Esophagus muscularis mucosa (tissue), 4 donors: ENCODE data around the gene RNF222. TPM values are rescaled to one million over a fixed set of nuclear protein-coding genes. Genes with fewer than 3 reads are reported as not detected.

Experiments used
- DNase-seq: peaks from one replicate; pipeline ENCODE4 v3.0.0-alpha.2; 2017; ENCODE audit errors: extremely low spot score
- H3K27ac ChIP-seq, 4 donors: fragments of 200-600 bp; sonication (generic); replicated peaks in 1 of 4; 1 replicate in 3 of 4; 2 replicates in 1 of 4; pipeline ENCODE4 v1.5.1; 2016 to 2019; ENCODE audit warnings: mild to moderate bottlenecking in 1 of 4
- H3K27me3 ChIP-seq, 4 donors: fragments of 200-600 bp; sonication (generic); one replicate each; pipeline versions ENCODE4 v1.5.1 to v1.6.0; 2016 to 2019
- H3K36me3 ChIP-seq, 4 donors: fragments of 200-600 bp; sonication (generic); one replicate each; pipeline ENCODE4 v1.5.1; 2016 to 2019
- H3K4me1 ChIP-seq, 4 donors: fragments of 200-600 bp; sonication (generic); one replicate each; pipeline ENCODE4 v1.5.1; 2016 to 2019
- H3K4me3 ChIP-seq, 4 donors: fragments of 200-600 bp; sonication (generic); 1 replicate in 2 of 4; 2 replicates in 2 of 4; pipeline ENCODE4 v1.5.1; 2016 to 2019; ENCODE audit warnings: mild to moderate bottlenecking in 4 of 4, moderate library complexity in 1 of 4
- H3K9me3 ChIP-seq, 4 donors: fragments of 200-600 bp; sonication (generic); 1 replicate in 3 of 4; 2 replicates in 1 of 4; pipeline ENCODE4 v1.5.1; 2016 to 2019
- EP300 ChIP-seq: sonication (generic); formaldehyde crosslinking; IDR thresholded peaks from one replicate; pipeline ENCODE4 v1.6.1; 2017; ENCODE audit warnings: antibody characterized with exemption
- POLR2A ChIP-seq: fragments of 450-650 bp; IDR thresholded peaks from one replicate; pipeline ENCODE4 v1.6.1; 2017; ENCODE audit warnings: antibody characterized with exemption, moderate library complexity, mild to moderate bottlenecking, low read depth
- POLR2AphosphoS5 ChIP-seq, 2 donors: sonication (generic); formaldehyde crosslinking; IDR thresholded peaks; one replicate each; pipeline ENCODE4 v1.6.1; 2017; ENCODE audit warnings: antibody characterized with exemption in 2 of 2
- WGBS: methylation state at CpG from one replicate; pipeline ENCODE4 v1.1.5; 2018; 5-methylcytosine and 5-hydroxymethylcytosine counted together
- intact Hi-C: fragments of 100-400 bp; cut with DNase I; formaldehyde crosslinking; loops from one replicate; pipeline ENCODE4 v1.15.1; 2023
- total RNA-seq, 4 donors: library from RNA; depleted of rRNA; stranded (reverse); fragments of >200 nt; gene quantifications; one replicate each; pipeline versions ENCODE4 v1.1.0 to v1.2.1, GENCODE V29; 2016
- TF ChIP-seq, protein P1 (sequence below), 3 experiments: fragments of 200-600 bp in 2 of 3; fragments of 450-650 bp in 1 of 3; sonication (generic) in 2 of 3; IDR thresholded peaks; one replicate each; pipeline ENCODE4 v1.5.1; 2017 to 2019; ENCODE audit warnings: antibody characterized with exemption in 3 of 3, mild to moderate bottlenecking in 2 of 3, moderate library complexity in 1 of 3

RNF222 gene
- total RNA-seq, 4 donors from 2014 or later = 0.42 TPM; not detected in 3

DNA sequence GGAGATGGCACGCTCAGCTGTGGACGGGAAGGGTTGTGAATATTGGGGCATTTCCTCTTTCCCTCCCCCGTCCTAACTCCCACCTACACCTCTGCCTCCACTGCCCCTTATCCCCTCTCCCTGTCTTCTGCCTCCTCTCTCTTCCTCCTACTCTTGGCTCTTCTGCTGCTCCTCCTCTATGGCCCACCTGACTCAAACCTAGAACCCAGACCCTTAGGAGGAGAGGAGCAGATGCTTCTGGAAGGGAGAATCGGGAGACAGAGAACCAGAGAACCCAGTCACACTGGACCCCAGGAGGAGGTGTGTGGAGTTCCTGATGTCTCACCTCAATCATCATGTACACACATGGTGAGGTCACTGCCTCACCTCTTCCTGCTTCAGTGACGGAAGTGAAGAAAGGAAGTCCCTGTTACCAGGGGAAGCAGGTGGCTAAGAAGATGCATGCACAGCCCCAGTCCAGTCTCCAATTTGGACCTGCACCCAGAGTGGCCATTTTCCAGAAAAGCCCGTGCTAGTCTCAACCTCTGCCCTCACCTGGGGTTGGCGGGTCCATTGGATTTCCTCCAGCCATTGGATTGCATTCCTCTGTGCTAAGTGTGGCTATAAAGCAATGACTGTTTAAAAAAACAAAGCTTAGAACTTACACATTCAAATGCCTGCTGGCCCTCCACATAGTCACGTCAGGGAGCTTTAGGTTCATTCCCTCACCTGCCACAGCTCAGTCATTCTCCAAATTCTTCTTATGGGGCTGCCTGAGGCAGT, 4.0 kb downstream of the RNF222 start:
- peak in 1 of 2 donors; percentile 14 for TF ChIP-seq POLR2AphosphoS5 (IDR thresholded peaks at IDR 0.05)
- TF ChIP-seq POLR2A = no peak
- TF ChIP-seq, protein P1, sequence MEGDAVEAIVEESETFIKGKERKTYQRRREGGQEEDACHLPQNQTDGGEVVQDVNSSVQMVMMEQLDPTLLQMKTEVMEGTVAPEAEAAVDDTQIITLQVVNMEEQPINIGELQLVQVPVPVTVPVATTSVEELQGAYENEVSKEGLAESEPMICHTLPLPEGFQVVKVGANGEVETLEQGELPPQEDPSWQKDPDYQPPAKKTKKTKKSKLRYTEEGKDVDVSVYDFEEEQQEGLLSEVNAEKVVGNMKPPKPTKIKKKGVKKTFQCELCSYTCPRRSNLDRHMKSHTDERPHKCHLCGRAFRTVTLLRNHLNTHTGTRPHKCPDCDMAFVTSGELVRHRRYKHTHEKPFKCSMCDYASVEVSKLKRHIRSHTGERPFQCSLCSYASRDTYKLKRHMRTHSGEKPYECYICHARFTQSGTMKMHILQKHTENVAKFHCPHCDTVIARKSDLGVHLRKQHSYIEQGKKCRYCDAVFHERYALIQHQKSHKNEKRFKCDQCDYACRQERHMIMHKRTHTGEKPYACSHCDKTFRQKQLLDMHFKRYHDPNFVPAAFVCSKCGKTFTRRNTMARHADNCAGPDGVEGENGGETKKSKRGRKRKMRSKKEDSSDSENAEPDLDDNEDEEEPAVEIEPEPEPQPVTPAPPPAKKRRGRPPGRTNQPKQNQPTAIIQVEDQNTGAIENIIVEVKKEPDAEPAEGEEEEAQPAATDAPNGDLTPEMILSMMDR (IDR thresholded peaks at IDR 0.05) = no peak
- TF ChIP-seq EP300 = no peak
- peak; percentile 82 for DNase-seq
- Histone ChIP-seq H3K27me3 (peaks cover 0 to 64% (median 18%) of the 10 kb centered on the region in 4 donors), H3K36me3 (no peaks in the 10 kb centered on the region), H3K9me3 (no peaks in the 10 kb centered on the region), H3K4me1 (no peaks in the 10 kb centered on the region), H3K4me3 (no peak overlapping the region), H3K27ac (no peak overlapping the region)
- WGBS = 60% methylated on average over 5 of the region's 8 CpGs
- intact Hi-C loops = no loop called here

DNA sequence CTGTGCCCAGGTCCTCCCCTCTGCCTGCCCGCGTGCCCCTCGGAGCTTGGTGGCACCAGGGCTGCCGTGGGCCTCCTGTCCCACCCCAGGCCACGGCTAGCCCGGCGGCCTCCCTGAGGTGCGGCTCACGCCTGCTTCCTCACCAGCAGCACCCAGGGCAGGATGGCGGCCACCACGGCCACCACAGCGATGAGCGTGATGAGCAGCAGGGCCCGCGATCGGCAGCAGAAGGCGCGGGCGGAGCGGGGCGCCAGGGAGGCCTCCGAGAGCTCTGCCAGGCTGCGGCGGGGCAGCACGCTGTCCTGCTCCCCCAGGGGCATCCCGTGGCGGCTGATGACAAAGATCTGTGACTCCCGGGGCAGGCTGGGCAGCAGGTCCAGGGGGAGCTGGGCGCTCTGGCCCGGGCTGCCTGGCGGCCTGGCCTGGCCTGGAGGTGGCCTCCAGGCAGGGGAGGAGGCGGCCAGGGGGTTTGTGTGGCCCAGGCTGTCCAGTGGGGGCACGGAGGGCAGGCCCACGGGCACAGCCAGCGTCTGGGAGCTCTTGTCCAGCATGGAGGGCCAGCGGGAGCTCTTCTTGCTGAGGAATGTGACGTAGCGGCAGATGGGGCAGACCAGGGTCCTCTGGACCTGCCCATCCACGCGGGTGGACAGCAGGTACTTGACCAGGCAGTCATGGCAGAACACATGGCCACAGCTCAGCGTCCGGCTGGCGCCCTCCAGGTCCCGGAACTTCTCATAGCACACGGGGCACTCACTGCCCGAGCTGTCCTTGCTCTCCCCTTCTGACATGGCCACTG, 4.8 kb downstream of the RNF222 start:
- WGBS = 92% methylated on average over 8 of the region's 46 CpGs
- no peak overlapping the region for H3K27ac ChIP-seq
- intact Hi-C loops = no loop called here
- TF ChIP-seq, protein P1 (IDR thresholded peaks at IDR 0.05) = no peak
- TF ChIP-seq POLR2AphosphoS5 (IDR thresholded peaks at IDR 0.05) = no peak
- TF ChIP-seq POLR2A = no peak
- no peak for TF ChIP-seq EP300
- peaks cover 0 to 57% (median 18%) of the 10 kb centered on the region in 4 donors for H3K27me3 ChIP-seq
- no peaks in the 10 kb centered on the region for H3K36me3 ChIP-seq
- H3K4me3 ChIP-seq = no peak overlapping the region
- DNase-seq = no peak
- no peaks in the 10 kb centered on the region for H3K4me1 ChIP-seq
- no peaks in the 10 kb centered on the region for H3K9me3 ChIP-seq

DNA sequence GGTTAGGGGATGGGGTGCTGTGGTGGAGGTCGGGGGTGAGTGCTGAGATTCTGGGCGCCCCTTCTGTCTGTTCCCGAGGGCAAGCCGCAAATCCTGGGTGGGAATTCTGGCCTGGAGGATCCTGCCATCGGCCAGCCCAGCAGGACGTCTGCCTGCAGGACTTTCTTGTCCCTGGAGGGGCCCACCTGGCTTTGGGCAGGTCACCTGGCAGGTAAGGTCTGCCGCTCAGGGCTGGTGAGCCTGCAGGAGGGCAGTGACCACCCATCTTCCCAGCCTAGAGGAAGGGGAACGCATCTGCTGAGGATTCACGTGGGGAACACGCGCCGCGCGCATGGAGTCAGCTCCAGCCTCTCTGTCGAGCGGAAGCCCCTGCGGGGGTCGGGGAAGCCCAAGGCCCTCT, 5.4 kb downstream of the RNF222 start:
- Histone ChIP-seq H3K9me3 (no peaks in the 10 kb centered on the region), H3K36me3 (no peaks in the 10 kb centered on the region), H3K4me1 (no peaks in the 10 kb centered on the region), H3K27ac (no peak overlapping the region), H3K4me3 (no peak overlapping the region), H3K27me3 (peaks cover 0 to 51% (median 16%) of the 10 kb centered on the region in 4 donors)
- 58% methylated on average over 6 of the region's 18 CpGs for WGBS
- intact Hi-C loops = no loop called here
- TF ChIP-seq EP300 = no peak
- no peak for TF ChIP-seq POLR2A
- TF ChIP-seq, protein P1 (IDR thresholded peaks at IDR 0.05) = no peak
- TF ChIP-seq POLR2AphosphoS5 (IDR thresholded peaks at IDR 0.05) = no peak
- no peak for DNase-seq

DNA sequence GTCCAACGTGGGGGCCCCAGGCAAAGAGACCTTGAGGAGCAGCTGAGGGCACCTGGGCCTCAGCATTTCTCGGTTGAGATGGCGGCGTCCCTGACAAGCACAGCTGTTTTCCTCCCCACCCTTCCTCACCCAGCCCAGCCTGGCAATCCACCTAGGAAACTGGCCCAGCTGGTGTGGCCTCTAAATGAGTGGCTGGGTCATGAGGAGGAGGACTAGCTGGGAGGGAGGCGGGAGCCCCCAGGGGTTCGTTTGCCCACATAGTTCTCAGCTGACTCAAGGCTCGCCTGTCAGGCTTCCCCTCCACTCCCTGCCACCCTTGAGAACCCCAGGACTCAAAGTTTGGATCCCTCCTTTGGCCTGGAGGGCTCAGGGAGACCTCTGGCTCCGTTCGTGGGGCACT, 5.9 kb downstream of the RNF222 start:
- Histone ChIP-seq H3K4me1 (no peaks in the 10 kb centered on the region), H3K36me3 (no peaks in the 10 kb centered on the region), H3K9me3 (no peaks in the 10 kb centered on the region), H3K27me3 (peaks cover 0 to 45% (median 13%) of the 10 kb centered on the region in 4 donors), H3K4me3 (no peak overlapping the region), H3K27ac (no peak overlapping the region)
- DNase-seq = no peak
- WGBS = 52% methylated on average over 6 of the region's 9 CpGs
- intact Hi-C loops = no loop called here
- TF ChIP-seq EP300 = no peak
- no peak for TF ChIP-seq POLR2A
- TF ChIP-seq, protein P1 (IDR thresholded peaks at IDR 0.05) = no peak
- no peak for TF ChIP-seq POLR2AphosphoS5 (IDR thresholded peaks at IDR 0.05)
